Measurements from ENCODE around the gene JCAD.

Gene JCAD

DNA sequence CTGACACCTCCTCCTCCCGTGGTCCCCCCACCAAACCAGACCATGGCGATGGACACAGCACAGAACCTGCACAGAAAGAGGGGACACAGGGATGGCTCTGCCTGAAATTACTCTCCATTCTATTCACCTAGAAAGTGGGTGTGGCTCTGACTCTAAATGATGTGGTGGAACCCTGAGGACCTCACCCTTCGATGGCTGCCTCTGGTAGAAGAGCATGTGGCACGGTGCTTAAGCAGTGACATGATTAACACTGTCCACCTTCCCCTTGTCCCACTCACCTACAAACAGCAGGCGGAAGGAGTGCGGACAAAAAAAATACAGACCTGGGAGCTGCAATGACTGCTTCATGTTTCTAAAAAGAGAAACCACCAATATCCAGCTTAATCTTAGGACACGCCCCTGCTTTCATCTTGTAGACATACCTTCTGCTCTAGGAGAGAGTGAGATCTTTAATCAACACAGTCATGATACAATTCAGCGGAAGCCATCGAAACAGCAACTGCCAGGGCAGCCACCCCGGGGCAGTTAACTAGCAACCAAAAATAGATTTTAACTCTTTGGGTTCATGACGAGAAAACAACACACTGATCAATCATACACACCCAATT lies 11.4 kb downstream of the JCAD start:
- TF ChIP-seq, protein P1, sequence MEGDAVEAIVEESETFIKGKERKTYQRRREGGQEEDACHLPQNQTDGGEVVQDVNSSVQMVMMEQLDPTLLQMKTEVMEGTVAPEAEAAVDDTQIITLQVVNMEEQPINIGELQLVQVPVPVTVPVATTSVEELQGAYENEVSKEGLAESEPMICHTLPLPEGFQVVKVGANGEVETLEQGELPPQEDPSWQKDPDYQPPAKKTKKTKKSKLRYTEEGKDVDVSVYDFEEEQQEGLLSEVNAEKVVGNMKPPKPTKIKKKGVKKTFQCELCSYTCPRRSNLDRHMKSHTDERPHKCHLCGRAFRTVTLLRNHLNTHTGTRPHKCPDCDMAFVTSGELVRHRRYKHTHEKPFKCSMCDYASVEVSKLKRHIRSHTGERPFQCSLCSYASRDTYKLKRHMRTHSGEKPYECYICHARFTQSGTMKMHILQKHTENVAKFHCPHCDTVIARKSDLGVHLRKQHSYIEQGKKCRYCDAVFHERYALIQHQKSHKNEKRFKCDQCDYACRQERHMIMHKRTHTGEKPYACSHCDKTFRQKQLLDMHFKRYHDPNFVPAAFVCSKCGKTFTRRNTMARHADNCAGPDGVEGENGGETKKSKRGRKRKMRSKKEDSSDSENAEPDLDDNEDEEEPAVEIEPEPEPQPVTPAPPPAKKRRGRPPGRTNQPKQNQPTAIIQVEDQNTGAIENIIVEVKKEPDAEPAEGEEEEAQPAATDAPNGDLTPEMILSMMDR (IDR thresholded peaks at IDR 0.05; ENCODE audit: control insufficient read depth, extremely low read depth, insufficient read depth) = no peak
- no peak overlapping the region for H3K4me3 ChIP-seq (ENCODE audit: low read depth, low read length)
- DNase-seq (ENCODE audit: low read depth) = no peak

- no peak for DNase-seq (ENCODE audit: low read depth)
- H3K4me3 ChIP-seq (ENCODE audit: low read depth, low read length) = no peak overlapping the region
- TF ChIP-seq, protein P1 (IDR thresholded peaks at IDR 0.05; ENCODE audit: control insufficient read depth, extremely low read depth, insufficient read depth) = no peak
Observed at GRCh38 chr10:30047430-30047829, 12.0 kb downstream of the JCAD start.

DNA sequence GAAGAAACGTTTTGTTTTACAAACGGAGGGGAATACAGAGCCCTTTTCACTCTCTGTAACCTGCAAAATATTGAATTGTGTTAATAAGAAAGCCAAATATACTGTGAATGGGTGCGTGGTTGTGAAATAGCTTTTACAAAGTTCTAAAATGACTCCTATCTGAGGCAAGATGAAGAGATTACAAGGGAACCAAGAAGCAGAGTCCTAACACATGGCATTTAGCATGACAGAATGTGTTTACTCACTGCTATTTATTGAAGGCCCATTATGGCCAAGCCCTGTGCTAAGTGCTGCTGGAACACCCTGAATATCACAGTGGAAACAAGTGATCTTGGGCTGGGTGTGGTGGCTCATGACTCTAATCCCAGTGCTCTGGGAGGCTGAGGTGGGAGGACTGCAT lies 12.9 kb downstream of the JCAD start:
- DNase-seq (ENCODE audit: low read depth) = no peak
- H3K4me3 ChIP-seq (ENCODE audit: low read depth, low read length) = no peak overlapping the region
- TF ChIP-seq, protein P1 (IDR thresholded peaks at IDR 0.05; ENCODE audit: control insufficient read depth, extremely low read depth, insufficient read depth) = no peak

GRCh38 chr10:30045961-30046360 lies 13.4 kb downstream of the JCAD start:
- H3K4me3 ChIP-seq (ENCODE audit: low read depth, low read length) = no peak overlapping the region
- no peak for DNase-seq (ENCODE audit: low read depth)
- TF ChIP-seq, protein P1 (IDR thresholded peaks at IDR 0.05; ENCODE audit: control insufficient read depth, extremely low read depth, insufficient read depth) = no peak

GRCh38 chr10:30043476-30044270 lies 15.7 kb downstream of the JCAD start:
- DNase-seq (ENCODE audit: low read depth) = no peak
- TF ChIP-seq, protein P1 (IDR thresholded peaks at IDR 0.05; ENCODE audit: control insufficient read depth, extremely low read depth, insufficient read depth) = no peak

DNA sequence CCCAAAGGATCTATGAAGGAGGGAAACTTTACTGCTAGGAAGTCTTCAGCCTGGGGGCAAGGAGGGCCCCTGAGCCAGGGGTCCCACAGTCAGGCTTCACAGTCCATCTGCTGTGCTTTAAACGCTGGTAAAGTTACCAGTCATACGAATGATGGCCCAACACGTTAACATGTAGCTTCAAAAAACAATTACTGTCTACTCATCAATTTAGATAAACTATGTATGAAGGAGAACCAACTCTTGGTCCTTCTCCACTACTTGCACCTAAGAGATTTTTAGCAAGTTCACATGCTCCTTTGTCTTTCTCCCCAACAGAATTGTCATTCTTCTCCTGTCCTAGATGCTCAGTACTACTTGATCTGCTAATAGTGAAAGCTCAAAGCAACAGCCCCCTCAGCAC lies 16.6 kb downstream of the JCAD start:
- no peak overlapping the region for H3K4me3 ChIP-seq (ENCODE audit: low read depth, low read length)

More at GRCh38 chr10:30043476-30044270, 15.7 kb downstream of the JCAD start:
- H3K4me3 ChIP-seq (ENCODE audit: low read depth, low read length) = no peak overlapping the region

More for the DNA sequence above, 16.6 kb downstream of the JCAD start:
- no peak for DNase-seq (ENCODE audit: low read depth)
- TF ChIP-seq, protein P1 (IDR thresholded peaks at IDR 0.05; ENCODE audit: control insufficient read depth, extremely low read depth, insufficient read depth) = no peak

All from LNCaP clone FGC (cell line).